ENCODE data around the gene SPACA9.

SPACA9 gene

DNA sequence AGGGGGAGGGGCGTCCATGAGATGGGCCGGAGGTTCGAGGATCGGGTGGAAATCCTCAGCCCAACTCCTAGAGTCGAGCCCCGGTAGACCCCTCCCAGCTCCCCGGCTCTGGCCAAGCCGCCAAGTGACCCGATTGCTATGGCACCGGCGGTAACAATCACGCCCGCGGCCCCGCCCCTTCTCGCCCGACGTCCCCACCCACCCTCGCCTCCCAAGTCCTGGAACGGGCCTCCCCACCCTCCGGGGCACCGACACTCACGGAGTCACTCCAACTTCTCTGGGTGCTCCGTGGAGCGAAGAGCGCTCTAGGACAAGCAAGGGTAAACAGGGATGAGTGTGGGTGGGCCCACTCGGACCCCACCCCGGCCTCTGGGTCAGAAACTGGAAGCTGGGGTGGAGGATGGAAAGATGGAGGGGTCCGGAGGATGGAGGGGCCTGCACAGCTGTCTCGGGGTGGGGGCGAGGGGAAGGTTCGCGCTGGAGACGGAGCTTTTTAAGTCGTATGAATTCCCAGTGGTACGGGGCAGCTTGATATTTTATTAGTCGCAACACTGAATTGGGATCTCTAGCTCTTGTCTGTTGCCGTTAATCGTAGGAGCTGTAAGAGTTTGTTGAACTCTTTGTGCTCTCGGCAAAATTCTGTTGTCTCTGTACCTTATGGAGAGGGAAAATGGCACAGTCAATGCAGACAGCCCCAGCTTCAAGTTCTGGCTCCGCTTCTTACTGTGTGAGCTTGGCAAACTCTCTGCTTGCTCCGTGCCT, at the start of gene SPACA9:
Gene SPACA9, plus strand, starts transcription at position 204 of the 762 bp plus-strand sequence. CDS start 5,050 bp downstream, outside the sequence.
- peak; percentile 34 to 57 for DNase-seq

DNA sequence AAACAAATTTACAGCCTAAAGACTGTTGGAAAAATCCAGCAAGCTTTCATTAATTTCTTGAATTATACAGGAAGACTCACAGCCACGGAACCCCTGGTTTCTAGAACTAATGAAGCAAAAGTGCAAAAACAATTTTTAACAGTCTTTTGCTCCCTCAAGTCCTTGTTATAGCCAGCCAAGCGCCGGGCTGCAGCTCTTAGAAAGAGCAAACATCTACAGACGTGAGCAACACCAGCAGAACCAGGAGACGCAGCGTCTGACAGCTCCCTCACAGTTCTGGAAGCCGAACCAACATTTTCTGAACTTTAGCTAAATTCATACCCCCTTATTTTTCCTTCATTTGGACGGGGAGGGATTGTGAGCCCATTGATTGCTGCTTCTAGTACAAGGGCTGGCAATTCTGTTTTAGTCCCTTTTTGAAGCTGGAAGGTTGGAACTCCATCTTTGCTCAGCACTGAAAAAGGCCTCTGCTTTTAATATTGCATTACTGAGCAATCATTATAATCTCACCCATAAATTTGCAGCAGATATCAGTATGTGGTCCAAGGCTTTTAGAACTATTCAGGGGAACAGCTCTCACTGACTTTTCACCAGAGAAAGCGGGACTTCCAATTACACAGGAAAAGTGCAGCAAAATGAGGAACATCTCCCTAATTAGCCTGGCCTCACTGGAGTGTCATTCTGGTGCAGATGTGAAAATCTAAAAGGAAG, 46.4 kb upstream of the SPACA9 start:
- no peak for DNase-seq

DNA sequence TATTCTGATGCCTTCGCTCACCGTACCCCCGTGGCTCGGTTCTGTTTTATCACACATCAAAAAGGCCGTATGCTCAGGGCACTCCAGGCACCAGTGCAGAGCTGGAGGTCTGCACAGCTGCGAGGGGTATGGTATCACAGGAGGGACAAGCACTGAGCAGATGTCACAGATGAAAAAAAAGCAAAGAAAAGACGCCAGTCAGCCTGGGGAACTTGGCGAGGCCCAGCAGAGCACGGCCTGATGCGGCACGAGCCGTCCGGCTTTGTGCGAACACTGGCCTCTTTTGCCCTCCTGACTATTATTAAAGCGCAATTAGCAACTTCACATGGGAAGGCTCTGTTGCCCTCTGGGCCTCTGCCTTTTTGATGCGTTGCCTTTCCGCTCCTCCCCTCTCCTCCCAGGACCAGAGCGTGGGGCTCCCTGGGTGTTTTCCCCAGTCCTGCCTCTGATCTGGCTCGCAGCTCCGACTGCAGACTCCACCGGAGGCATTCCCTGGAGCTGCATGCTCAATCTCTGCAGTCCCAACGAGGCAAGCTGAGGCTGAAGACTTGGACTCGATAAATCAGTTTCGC, 45.1 kb upstream of the SPACA9 start:
- DNase-seq = no peak

DNA sequence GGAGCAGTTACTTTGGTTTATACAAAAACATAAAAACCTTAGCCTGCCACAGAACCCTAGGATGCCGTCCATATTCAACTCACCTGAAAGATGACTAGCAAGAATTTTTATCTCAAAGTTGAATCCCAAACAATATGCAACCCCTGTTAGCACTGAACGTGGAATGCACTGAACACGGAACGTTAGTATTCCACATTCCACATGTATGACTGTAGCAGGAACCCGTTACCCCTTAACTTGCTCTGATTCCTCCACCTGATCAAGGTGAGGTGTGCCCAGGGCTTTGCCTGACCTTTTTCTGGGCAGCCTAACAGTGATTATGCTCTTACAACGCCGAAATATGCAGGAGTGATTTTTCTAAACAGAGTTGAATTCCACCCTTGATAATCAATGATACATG, 44.4 kb upstream of the SPACA9 start:
- DNase-seq = no peak

DNA sequence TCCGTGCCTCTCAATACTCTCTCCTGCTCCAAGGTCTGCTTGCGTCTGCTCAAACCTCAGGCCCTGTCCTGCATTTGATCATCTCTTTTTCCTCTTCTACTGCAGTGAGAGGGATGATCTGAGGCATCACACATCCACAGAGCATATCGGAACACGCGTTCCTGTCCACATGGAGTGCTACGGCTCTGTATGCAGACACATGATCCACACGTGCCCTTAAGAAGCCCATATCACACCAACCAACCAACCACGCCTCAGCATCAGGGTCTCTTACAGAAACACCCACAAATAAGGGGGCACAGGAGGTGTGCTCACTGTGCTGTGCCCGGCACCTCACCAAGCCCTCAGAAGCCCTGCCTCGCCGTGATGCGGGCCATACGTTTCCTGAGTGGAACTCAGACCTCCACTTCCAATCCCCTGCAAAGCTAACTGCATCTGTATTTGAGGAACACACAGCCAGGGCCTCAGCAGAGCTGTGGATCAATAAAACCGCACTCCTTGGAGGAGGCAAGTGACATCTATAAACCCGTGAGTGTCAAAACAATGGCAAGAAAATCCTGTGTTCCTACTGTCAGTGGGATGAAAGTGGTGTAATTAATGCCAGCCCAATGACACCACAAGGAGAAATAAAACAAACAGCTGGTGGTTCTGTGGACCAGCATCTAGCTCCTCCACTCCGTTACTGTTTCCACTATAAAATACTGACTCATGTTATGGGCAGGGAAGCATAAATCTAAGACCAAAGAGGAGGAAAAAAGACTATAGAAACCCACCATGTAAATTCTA, 41.0 kb upstream of the SPACA9 start:
- no peak for DNase-seq

DNA sequence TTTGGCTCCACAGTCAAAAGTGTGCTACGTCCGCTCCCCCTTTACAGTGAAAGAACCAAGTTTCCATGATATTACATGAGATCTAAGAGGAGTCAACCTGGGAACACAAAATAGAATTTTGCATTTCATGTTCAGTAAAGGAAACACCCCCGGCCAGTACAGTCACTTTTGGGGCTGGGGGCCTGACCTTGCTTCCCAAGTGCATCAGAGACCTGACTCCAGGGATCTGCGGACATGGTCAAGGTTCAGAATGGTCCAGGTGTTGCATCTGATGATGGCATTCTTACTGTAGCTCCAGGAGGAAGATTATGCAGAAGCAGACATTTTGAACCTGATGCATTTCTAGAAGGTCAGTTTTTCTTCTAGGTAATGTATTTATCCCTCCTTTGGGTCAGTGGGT, 40.4 kb upstream of the SPACA9 start:
- DNase-seq = no peak

DNA sequence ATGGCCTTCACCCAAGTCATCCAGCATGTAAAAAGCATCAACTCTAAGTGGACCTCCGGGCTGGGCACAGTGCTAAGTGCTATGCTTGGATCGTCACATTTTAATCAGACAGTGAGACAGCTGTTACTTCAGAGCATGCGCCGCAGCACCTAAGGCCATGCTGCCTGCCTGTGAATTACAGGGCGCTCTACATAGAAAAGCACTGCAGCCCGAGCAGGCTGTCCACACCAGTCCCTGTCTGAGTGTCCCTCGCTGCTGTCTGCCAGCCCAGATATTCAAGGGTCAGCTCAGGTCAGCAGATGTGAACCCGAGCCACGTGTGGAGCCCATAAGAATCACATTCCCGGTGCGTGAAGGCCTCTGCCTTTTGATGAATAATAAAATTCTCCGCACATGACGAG, 37.7 kb upstream of the SPACA9 start:
- DNase-seq = no peak

DNA sequence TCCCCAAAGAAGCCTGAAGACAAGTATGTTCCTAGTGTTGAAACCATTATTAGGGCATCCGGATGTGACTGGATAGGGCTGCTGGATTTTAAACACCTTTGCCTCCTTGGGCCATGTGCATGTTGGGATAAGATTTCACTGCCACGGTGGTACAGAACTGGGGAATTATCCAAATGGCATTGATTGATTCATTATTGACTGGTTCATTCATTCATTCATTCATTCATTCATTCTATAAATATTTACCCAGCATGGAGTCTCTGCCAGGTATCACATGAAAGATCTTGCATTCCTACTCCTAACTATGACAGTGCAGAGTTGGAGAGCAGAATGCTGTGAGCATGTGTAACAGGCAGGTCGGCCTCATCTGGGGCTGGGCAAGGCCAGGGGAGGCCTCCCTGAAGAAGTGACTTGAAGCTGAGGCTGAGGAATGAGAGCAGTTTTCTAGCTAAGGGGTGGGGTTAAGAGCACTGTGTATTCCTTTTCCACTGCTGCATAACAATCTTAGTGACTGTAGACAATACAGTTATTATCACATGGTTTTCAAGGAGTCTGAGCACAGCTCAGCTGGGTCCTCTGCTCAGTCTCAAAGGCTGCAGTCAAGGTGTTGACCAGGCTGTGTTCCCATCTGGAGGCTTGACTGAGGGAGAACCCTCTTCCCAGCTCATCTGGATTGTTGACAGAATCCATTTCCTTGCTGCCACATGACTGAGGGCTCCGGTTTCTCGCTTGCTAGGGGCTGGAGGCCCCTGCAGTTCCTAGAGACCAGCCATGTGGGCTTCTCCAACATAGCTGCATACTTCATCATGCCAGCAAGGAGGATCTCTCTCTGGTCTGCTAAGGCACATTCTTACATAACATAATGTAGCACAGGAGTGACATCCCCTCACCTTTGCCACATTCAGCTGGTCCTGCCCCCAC, 36.3 kb upstream of the SPACA9 start:
- no peak for DNase-seq

DNA sequence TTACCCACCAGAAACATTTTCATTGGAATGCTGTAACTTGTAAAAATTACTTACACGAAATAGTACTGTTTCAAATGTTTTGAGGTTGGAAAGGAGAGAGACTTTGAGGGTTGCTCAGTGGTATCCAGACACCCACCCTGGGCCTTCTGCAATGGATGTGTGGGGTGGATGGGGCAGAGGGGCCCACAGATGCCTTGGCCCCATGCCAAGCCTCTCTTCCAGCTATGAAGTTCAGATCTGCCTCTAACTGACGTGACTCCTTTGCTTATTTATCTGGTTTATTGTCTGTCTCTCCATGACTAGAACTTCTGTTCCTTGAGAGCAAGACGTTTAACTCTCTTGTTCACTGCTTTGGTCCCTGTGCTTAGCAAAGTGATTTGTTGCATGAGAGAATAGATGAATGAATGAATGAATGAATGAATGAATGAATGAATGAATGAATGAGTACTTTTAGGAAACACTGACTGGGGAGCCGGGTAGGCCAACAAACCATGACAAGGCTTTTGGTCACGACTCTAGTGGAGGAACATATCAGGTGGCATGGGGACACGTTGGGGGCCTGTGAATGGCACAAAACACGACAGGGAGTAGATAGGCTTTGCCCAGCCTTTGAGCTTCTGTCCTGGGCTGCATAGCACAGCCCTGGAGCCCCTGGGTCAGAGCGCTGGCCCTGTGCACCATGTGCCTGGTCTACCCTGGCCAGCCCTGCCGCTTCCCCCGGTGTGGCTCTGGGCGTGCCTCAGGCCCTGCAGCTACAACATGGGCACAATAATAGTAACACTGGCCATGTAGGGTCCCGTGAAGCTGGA, 32.4 kb upstream of the SPACA9 start:
- no peak for DNase-seq

DNA sequence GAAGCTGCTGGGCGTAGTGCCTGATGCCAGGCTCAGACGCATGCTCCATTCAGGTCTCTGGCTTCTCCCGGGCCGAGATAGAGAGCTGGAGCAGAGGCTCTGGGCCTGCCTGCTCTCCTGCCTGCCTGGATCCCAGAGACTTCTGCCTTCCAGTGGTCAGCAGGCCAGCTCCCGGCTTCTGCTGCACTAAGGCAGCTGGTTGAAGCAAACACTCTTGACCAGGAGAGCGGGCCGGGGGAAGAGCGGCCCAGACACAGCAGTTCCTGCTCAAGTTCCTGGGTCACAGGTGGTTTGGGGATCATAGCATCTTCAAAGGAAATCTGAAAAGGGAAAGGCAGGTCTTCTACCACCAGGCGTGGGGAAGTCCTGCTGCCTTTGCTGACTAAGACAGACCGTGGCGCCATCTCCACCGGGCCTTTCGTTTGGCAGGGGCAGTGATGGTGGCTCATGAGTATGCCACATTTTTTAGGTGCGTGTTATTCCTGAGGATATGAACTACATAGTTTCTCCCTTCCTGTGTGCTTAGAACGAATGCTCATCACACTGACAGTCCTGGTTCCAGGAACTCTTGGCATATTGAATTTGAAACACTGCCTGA, 31.7 kb upstream of the SPACA9 start:
- no peak for DNase-seq

DNA sequence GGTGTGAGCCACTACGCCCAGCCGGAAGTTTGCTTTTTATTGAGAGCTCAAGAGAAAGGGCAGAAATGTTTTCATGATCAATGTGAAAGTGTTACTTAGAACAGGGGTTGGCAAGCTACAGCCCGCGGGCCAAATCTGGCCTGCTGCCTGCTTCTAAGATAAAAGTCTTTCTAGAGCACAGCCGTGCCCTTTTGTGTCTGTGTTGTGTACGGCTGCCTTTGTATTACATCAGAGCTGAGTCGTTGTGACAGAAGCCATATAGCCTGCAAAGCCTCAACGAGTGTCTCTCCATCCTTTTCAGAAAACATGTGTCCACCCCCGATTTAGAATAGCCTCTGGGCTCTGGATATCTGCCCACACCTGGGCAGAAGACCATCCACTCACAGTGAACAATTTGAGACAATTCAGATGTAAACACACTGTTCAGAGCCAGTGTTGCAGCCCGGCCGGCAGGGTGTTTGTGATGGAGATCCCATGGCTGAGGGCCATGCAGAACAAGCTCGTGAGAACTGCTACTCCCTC, 29.5 kb upstream of the SPACA9 start:
- DNase-seq = peak in 1 of 2 donors; percentile 6

DNA sequence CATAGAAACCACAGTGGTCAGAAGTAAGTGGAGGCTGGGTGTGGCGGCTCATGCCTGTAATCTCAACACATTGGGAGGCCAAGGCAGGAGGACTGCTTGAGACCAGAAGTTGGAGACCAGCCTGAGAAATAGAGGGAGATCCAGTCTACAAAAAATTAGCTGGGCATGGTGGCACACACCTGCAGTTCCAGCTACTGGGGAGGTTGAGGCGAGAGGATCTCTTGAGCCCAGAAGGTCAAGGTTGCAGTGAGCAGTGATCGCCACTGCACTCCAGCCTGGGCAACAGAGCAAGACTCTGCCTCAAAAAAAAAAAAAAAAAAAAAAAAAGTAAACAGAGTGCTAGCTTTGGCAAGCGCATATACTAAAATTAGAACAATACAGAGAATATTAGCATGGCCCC, 25.2 kb upstream of the SPACA9 start:
- no peak for DNase-seq

DNA sequence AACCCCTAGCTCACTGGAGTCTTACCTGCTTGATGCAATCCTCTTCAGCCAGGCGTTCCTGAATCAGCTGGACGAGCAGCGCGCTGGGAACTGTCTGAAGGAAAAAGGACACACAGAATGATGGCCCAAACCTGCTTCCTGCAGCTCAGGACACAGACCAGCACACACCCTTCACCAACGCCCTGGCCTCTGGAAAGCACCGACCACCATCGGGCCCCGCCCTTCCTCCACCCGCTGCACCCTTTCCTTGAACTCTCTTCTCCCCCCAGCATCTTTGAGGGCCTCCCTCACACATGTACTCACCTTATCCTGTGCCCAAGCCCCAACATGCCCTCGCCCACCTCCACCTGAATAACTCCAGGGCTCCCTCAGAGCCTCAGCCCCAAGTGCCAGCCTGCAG, 23.9 kb upstream of the SPACA9 start:
- DNase-seq = no peak

DNA sequence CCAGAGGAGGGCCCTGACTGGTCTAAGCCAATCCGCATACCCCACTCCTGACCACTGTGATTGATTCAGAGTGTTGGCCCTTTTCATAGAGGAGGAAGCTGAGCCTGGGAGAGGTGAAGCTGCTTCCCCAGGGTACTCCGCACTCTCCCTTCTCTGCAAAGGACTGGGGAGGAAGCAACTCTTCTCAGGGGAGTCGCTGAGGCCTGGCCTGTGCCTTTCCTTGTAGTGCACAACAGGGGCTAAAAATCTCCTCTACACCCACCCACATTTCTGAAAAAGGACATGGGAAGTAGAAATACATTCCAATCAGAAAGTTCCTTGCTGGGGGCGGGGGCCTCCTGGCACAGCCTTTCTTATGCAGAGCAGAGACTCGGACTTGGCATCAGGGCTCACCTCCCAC, 22.8 kb upstream of the SPACA9 start:
- no peak for DNase-seq

DNA sequence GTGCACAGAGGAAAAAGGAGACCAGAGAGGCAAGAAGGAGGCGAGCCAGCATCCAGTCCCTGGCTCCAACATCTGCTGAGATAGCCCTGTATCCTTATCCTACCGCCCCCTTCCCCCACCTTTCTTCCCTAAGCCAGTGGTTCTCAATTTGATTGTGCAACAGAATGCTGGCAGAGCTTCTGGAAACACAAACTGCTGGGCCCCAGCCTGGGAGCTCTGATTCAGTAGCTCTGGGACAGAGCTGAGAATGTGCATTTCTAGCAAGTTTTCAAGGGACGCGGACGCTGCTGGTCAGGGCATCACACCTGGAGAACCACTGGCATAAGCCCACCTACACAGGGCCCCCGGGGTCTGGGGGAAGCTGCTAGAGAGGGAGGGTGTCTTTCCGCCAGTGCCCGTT, 21.7 kb upstream of the SPACA9 start:
- no peak for DNase-seq

DNA sequence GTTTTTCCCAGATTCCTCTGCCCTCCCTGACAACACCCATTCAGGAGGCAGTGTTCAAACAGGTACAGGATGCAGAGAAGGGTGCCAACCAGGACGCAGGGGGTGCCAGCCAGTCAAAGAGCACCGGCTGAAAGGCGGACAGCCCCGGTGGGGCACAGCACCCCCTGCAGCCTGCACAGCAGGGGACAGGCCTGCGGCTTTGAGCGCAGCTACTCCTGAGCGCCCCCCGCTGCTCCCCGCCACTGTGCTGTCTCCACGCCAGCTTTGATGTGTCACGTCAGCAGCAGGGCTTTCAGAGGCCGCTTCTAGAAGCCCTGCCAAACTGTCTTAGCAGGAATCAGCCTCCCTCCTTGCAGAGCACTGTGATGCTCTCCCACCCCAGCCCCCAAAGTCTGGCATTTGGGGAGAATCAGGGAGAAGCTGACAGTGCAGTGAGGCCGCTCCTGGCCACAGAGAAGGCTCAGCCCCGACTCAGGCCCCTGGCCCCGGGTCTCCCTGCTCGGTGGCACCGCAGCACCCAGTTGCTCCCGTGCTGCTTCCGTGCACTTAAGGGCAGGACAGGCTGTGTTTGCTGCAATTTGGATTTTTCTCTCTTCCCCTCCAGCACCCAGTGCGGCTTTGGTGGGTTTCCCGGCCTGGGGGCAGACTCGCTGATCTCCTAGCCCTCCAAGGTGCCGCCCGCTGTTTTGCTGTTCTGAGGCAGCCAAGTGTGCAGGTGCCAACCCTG, 20.9 kb upstream of the SPACA9 start:
- DNase-seq = no peak

DNA sequence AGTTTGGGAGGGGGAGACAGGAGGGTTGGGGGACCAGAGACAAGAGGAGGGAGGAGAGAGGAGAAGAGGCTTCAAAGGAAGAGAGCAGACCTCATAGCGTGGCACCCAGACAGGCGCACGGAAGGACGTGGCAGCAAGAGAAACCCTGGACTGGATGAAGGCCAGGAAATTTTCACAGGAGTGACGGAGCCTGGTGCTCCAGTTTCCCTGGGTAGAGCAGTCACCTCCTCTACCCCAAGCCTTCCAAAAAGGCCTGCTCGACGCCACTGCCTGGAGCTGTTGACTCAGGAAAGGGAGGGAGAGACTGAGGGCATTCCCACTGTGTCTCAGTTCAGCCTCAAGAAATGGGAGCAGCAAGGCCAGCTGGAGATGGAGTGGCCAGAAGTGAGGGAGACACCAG, 19.9 kb upstream of the SPACA9 start:
- no peak for DNase-seq

DNA sequence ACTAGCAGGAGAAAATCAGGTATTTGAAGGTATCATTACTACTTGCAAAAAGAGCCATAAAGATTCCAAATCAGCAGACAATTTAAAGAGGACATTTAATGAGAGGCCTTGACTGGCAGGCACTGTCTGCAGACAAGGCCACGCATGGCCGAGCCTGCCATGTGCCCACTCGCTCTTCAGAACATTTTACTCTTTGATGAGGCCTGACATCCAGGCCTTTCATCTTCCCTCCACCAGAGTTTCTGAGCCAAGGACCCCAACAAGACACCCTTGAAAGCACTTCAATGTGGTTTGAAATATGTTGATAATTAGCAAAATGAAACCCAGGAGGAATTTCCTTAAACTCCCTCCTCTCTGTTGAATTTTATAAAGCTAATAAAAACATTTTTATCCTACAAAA, 17.0 kb upstream of the SPACA9 start:
- no peak for DNase-seq

DNA sequence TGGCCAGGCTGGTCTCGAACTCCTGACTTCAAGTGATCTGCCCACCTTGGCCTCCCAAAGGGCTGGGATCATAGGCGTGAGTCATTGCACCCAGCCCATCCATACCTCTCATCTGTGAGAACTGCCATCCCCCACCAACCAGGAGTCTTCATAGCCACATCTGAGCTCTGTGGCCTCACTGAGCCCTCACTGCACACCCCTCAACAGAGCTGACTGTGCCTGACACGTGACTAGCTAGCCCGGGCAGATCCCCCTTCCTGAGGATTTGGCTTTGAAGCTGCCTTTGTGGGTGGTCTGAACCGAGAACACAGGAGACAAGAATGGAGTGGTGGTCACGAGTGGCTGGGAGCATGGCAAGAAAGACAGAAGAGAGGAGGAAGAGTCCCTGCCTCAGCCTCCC, 16.2 kb upstream of the SPACA9 start:
- no peak for DNase-seq

DNA sequence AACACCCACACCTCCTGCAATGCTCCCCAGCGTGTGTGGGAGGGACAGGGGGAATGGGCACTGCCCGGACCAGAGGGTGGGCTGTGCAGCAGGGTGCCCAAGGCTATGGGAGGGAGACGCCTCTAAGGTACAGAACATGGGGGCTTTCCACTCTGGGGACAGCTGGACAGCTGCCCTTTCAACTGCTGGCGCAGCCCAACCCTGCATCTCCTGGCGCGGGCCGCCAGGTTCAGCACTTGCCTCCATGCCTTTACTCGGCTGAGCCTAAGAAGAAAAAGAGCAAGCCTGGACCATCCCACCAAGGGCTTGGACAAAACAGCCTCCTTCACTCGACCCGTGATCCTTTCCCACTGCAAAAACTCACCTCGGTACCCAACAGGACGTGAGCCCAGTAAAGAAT, 15.6 kb upstream of the SPACA9 start:
- DNase-seq = no peak

All from stimulated activated CD4-positive, alpha-beta T cell treated with anti-CD3 and anti-CD28 coated beads, Interleukin-2, amount 100 ng/mL, for 24 hours (primary cell).